WTC11 (cell line): ENCODE measurements around the gene MNAT1. TPM values are rescaled to one million over a fixed set of nuclear protein-coding genes. Genes with fewer than 3 reads are reported as not detected.

Source experiments
- ATAC-seq: fragments of 200-7000 bp; cut with Tn5 transposase; 2 replicates; pipeline ENCODE4 v1.10.0; 2021; ENCODE audit warnings: mild to moderate bottlenecking, moderate library complexity
- CTCF ChIA-PET: fragments of 300-600 bp; sonication (Branson Sonifier 250); formaldehyde crosslinking; loops from one replicate; lab custom pipeline; 2021; ENCODE audit warnings: antibody characterized with exemption; lab: Charles Lee
- POLR2A ChIA-PET: fragments of 350-600 bp; sonication (Branson Sonifier 250); formaldehyde crosslinking; loops from one replicate; lab custom pipeline; 2021; ENCODE audit warnings: antibody characterized with exemption; lab: Charles Lee
- DNase-seq: peaks from one replicate; pipeline ENCODE4 v3.0.0; 2021; ENCODE audit warnings: low spot score
- H3K27ac Mint-ChIP-seq: 2 replicates; pipeline ENCODE4 v1.8.0; 2021; ENCODE audit warnings: mixed read lengths
- H3K27me3 Mint-ChIP-seq: 2 replicates; pipeline ENCODE4 v1.8.0; 2021; ENCODE audit warnings: low read depth, mild to moderate bottlenecking, moderate library complexity, mixed read lengths
- H3K36me3 Mint-ChIP-seq: 2 replicates; pipeline ENCODE4 v1.8.0; 2021; ENCODE audit warnings: mixed read lengths
- H3K4me1 Mint-ChIP-seq: 2 replicates; pipeline ENCODE4 v1.8.0; 2022; ENCODE audit warnings: mixed read lengths
- H3K4me3 Mint-ChIP-seq: 2 replicates; pipeline ENCODE4 v1.8.0; 2021; ENCODE audit warnings: mild to moderate bottlenecking, moderate library complexity, mixed read lengths
- H3K9me3 Mint-ChIP-seq: 2 replicates; pipeline ENCODE4 v1.8.0; 2021; ENCODE audit warnings: mixed read lengths
- CBFB ChIP-seq: sonication (generic); formaldehyde crosslinking; IDR thresholded peaks from 2 replicates; pipeline ENCODE4 v1.8.1; 2022; ENCODE audit warnings: mild to moderate bottlenecking, low read depth, missing genetic modification reagents
- E2F5 ChIP-seq: sonication (generic); formaldehyde crosslinking; IDR thresholded peaks from 2 replicates; pipeline ENCODE4 v1.8.1; 2022; ENCODE audit warnings: mild to moderate bottlenecking, moderate library complexity, missing genetic modification reagents
- ETV6 ChIP-seq: sonication (generic); formaldehyde crosslinking; IDR thresholded peaks from 2 replicates; pipeline ENCODE4 v1.8.1; 2022; ENCODE audit warnings: mild to moderate bottlenecking, missing genetic modification reagents
- GABPB1 ChIP-seq: sonication (generic); formaldehyde crosslinking; IDR thresholded peaks from 2 replicates; pipeline ENCODE4 v1.8.1; 2023; ENCODE audit warnings: mild to moderate bottlenecking, missing genetic modification reagents
- HMGA2 ChIP-seq: fragments of 250-450 bp; sonication (Bioruptor Pico); IDR thresholded peaks from 2 replicates; pipeline ENCODE4 v1.4.0; 2021; ENCODE audit warnings: mild to moderate bottlenecking, moderate library complexity
- IRF2 ChIP-seq: sonication (generic); formaldehyde crosslinking; IDR thresholded peaks from 2 replicates; pipeline ENCODE4 v1.8.0; 2022; ENCODE audit warnings: low read depth, missing genetic modification reagents, borderline replicate concordance
- JAZF1 ChIP-seq: fragments of 250-450 bp; sonication (Bioruptor Pico); IDR thresholded peaks from 2 replicates; pipeline ENCODE4 v1.9.0; 2021; ENCODE audit warnings: moderate library complexity, mild to moderate bottlenecking, inconsistent platforms
- NFATC4 ChIP-seq: fragments of 250-450 bp; sonication (Bioruptor Pico); IDR thresholded peaks from 2 replicates; pipeline ENCODE4 v1.9.0; 2021; ENCODE audit warnings: mild to moderate bottlenecking
- NFYB ChIP-seq: sonication (generic); formaldehyde crosslinking; conservative IDR thresholded peaks from 2 replicates; pipeline ENCODE4 v1.8.0; 2022; ENCODE audit warnings: low read depth, missing genetic modification reagents
- SOX15 ChIP-seq: fragments of 250-450 bp; sonication (Bioruptor Pico); IDR thresholded peaks from 2 replicates; pipeline ENCODE4 v1.9.0; 2021; ENCODE audit warnings: mild to moderate bottlenecking
- TEAD1 ChIP-seq: sonication (generic); formaldehyde crosslinking; IDR thresholded peaks from 2 replicates; pipeline ENCODE4 v1.8.0; 2022; ENCODE audit warnings: mild to moderate bottlenecking, missing genetic modification reagents
- TEAD4 ChIP-seq: sonication (generic); formaldehyde crosslinking; IDR thresholded peaks from 2 replicates; pipeline ENCODE4 v1.8.0; 2022; ENCODE audit warnings: mild to moderate bottlenecking, missing genetic modification reagents
- USF2 ChIP-seq: sonication (generic); formaldehyde crosslinking; IDR thresholded peaks from 2 replicates; pipeline ENCODE4 v1.8.1; 2023; ENCODE audit warnings: mild to moderate bottlenecking, missing genetic modification reagents, moderate library complexity
- ZNF263 ChIP-seq: sonication (generic); formaldehyde crosslinking; IDR thresholded peaks from 2 replicates; pipeline ENCODE4 v1.8.1; 2022; ENCODE audit warnings: low read depth, mild to moderate bottlenecking, moderate library complexity, missing genetic modification reagents
- ZNF425 ChIP-seq: fragments of 250-450 bp; sonication (Bioruptor Pico); conservative IDR thresholded peaks from 2 replicates; pipeline ENCODE4 v1.9.0; 2021; ENCODE audit warnings: mild to moderate bottlenecking
- total RNA-seq: library from RNA; stranded (reverse); gene quantifications from 3 replicates; pipeline ENCODE4 v1.2.3, GENCODE V29; 2021
- TF ChIP-seq, protein P1 (sequence below): sonication (generic); formaldehyde crosslinking; IDR thresholded peaks from 2 replicates; pipeline ENCODE4 v1.8.1; 2023; ENCODE audit warnings: mild to moderate bottlenecking, missing genetic modification reagents, borderline replicate concordance
- TF ChIP-seq, protein P2 (sequence below): sonication (generic); formaldehyde crosslinking; IDR thresholded peaks from 2 replicates; pipeline ENCODE4 v1.8.0; 2022; ENCODE audit warnings: mild to moderate bottlenecking, missing genetic modification reagents
- TF ChIP-seq, protein P3 (sequence below): sonication (generic); formaldehyde crosslinking; IDR thresholded peaks from 2 replicates; pipeline ENCODE4 v1.8.0; 2022; ENCODE audit warnings: mild to moderate bottlenecking, missing genetic modification reagents
- TF ChIP-seq, protein P4 (sequence below): fragments of 250-450 bp; sonication (Bioruptor Pico); IDR thresholded peaks from 2 replicates; pipeline ENCODE4 v1.9.0; 2021; ENCODE audit warnings: moderate library complexity, mild to moderate bottlenecking, inconsistent platforms, borderline replicate concordance
- TF ChIP-seq, protein P5 (sequence below): sonication (generic); formaldehyde crosslinking; conservative IDR thresholded peaks from 2 replicates; pipeline ENCODE4 v1.8.1; 2022; ENCODE audit warnings: mild to moderate bottlenecking, missing genetic modification reagents
- TF ChIP-seq, protein P6 (sequence below): fragments of 250-450 bp; sonication (Bioruptor Pico); IDR thresholded peaks from 2 replicates; pipeline ENCODE4 v1.9.0; 2021; ENCODE audit warnings: mild to moderate bottlenecking, borderline replicate concordance
- TF ChIP-seq, protein P7 (sequence below): fragments of 250-450 bp; sonication (Bioruptor Pico); IDR thresholded peaks from 2 replicates; pipeline ENCODE4 v1.9.0; 2021; ENCODE audit warnings: mild to moderate bottlenecking

MNAT1 gene
- total RNA-seq, 1 experiment from 2014 or later = 59.0 TPM

- TF ChIP-seq, protein P1, sequence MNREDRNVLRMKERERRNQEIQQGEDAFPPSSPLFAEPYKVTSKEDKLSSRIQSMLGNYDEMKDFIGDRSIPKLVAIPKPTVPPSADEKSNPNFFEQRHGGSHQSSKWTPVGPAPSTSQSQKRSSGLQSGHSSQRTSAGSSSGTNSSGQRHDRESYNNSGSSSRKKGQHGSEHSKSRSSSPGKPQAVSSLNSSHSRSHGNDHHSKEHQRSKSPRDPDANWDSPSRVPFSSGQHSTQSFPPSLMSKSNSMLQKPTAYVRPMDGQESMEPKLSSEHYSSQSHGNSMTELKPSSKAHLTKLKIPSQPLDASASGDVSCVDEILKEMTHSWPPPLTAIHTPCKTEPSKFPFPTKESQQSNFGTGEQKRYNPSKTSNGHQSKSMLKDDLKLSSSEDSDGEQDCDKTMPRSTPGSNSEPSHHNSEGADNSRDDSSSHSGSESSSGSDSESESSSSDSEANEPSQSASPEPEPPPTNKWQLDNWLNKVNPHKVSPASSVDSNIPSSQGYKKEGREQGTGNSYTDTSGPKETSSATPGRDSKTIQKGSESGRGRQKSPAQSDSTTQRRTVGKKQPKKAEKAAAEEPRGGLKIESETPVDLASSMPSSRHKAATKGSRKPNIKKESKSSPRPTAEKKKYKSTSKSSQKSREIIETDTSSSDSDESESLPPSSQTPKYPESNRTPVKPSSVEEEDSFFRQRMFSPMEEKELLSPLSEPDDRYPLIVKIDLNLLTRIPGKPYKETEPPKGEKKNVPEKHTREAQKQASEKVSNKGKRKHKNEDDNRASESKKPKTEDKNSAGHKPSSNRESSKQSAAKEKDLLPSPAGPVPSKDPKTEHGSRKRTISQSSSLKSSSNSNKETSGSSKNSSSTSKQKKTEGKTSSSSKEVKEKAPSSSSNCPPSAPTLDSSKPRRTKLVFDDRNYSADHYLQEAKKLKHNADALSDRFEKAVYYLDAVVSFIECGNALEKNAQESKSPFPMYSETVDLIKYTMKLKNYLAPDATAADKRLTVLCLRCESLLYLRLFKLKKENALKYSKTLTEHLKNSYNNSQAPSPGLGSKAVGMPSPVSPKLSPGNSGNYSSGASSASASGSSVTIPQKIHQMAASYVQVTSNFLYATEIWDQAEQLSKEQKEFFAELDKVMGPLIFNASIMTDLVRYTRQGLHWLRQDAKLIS (CRISPR knock-in tag) = no peak
- TF ChIP-seq, protein P2, sequence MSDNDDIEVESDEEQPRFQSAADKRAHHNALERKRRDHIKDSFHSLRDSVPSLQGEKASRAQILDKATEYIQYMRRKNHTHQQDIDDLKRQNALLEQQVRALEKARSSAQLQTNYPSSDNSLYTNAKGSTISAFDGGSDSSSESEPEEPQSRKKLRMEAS (CRISPR knock-in tag) = no peak
- TF ChIP-seq ZNF263 (CRISPR knock-in tag) (no peak), IRF2 (CRISPR knock-in tag) (no peak), TEAD4 (CRISPR knock-in tag) (no peak), E2F5 (no peak), ZNF425 (no peak)
- TF ChIP-seq, protein P3, sequence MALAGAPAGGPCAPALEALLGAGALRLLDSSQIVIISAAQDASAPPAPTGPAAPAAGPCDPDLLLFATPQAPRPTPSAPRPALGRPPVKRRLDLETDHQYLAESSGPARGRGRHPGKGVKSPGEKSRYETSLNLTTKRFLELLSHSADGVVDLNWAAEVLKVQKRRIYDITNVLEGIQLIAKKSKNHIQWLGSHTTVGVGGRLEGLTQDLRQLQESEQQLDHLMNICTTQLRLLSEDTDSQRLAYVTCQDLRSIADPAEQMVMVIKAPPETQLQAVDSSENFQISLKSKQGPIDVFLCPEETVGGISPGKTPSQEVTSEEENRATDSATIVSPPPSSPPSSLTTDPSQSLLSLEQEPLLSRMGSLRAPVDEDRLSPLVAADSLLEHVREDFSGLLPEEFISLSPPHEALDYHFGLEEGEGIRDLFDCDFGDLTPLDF (CRISPR knock-in tag) = no peak
- TF ChIP-seq, protein P4, sequence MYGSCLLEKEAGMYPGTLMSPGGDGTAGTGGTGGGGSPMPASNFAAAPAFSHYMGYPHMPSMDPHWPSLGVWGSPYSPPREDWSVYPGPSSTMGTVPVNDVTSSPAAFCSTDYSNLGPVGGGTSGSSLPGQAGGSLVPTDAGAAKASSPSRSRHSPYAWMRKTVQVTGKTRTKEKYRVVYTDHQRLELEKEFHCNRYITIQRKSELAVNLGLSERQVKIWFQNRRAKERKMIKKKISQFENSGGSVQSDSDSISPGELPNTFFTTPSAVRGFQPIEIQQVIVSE (CRISPR knock-in tag) = no peak
- TF ChIP-seq, protein P5, sequence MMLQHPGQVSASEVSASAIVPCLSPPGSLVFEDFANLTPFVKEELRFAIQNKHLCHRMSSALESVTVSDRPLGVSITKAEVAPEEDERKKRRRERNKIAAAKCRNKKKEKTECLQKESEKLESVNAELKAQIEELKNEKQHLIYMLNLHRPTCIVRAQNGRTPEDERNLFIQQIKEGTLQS (CRISPR knock-in tag) = no peak
- TF ChIP-seq, all 79 proteins: peak for 0
Observed at GRCh38 chr14:60771117-60771516, 36.6 kb downstream of the MNAT1 start (continued).

DNA sequence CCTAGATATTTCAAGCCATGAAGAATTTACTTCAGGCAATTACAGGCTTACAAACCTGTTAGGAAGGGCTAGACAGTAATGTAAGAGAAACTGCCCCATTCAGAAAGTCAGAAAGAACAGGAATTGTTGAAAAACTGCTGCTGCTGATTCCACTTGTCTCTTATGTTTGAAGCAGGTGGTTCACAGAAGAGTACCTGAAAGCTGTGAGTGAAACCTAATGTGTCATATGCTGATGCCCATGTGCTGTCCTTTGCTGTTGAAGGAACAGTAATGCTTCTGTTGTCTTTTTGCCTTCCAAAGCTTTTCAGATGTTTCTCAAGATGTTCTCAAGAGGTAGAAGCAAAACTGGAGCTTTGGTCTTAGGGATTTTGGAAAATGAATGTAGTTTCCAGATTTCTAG lies 39.0 kb downstream of the MNAT1 start:
- Mint-ChIP-seq H3K4me1 (peaks cover 8% of the 10 kb centered on the region), H3K27ac (no peak overlapping the region), H3K4me3 (no peak overlapping the region), H3K9me3 (no peaks in the 10 kb centered on the region), H3K27me3 (no peaks in the 10 kb centered on the region), H3K36me3 (no peaks in the 10 kb centered on the region)
- ChIA-PET CTCF (no interaction called here), POLR2A (no interaction called here)
- DNase-seq = no peak
- no peak for ATAC-seq
- TF ChIP-seq HMGA2 (CRISPR knock-in tag) (no peak), ETV6 (CRISPR knock-in tag) (no peak), TEAD1 (CRISPR knock-in tag) (no peak), USF2 (CRISPR knock-in tag) (no peak), JAZF1 (no peak), CBFB (CRISPR knock-in tag) (no peak), GABPB1 (no peak), NFYB (CRISPR knock-in tag) (no peak), NFATC4 (CRISPR knock-in tag) (no peak), SOX15 (CRISPR knock-in tag) (no peak)
- TF ChIP-seq, protein P6, sequence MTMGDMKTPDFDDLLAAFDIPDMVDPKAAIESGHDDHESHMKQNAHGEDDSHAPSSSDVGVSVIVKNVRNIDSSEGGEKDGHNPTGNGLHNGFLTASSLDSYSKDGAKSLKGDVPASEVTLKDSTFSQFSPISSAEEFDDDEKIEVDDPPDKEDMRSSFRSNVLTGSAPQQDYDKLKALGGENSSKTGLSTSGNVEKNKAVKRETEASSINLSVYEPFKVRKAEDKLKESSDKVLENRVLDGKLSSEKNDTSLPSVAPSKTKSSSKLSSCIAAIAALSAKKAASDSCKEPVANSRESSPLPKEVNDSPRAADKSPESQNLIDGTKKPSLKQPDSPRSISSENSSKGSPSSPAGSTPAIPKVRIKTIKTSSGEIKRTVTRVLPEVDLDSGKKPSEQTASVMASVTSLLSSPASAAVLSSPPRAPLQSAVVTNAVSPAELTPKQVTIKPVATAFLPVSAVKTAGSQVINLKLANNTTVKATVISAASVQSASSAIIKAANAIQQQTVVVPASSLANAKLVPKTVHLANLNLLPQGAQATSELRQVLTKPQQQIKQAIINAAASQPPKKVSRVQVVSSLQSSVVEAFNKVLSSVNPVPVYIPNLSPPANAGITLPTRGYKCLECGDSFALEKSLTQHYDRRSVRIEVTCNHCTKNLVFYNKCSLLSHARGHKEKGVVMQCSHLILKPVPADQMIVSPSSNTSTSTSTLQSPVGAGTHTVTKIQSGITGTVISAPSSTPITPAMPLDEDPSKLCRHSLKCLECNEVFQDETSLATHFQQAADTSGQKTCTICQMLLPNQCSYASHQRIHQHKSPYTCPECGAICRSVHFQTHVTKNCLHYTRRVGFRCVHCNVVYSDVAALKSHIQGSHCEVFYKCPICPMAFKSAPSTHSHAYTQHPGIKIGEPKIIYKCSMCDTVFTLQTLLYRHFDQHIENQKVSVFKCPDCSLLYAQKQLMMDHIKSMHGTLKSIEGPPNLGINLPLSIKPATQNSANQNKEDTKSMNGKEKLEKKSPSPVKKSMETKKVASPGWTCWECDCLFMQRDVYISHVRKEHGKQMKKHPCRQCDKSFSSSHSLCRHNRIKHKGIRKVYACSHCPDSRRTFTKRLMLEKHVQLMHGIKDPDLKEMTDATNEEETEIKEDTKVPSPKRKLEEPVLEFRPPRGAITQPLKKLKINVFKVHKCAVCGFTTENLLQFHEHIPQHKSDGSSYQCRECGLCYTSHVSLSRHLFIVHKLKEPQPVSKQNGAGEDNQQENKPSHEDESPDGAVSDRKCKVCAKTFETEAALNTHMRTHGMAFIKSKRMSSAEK (CRISPR knock-in tag) = no peak
- TF ChIP-seq, protein P2 (CRISPR knock-in tag) = no peak
- TF ChIP-seq, protein P7, sequence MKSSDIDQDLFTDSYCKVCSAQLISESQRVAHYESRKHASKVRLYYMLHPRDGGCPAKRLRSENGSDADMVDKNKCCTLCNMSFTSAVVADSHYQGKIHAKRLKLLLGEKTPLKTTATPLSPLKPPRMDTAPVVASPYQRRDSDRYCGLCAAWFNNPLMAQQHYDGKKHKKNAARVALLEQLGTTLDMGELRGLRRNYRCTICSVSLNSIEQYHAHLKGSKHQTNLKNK = no peak
